HEK293 (cell line): ENCODE results near the gene ABHD8.
A peak's percentile ranks its signal among the peaks of the same experiment; 100 is the strongest.

Experiments used
- CTCF ChIA-PET: fragments of 350-600 bp; formaldehyde crosslinking; extraction: SDS; loops from one replicate; lab custom pipeline; 2021; ENCODE audit warnings: antibody characterized with exemption; lab: Yijun Ruan, JAX
- POLR2A ChIA-PET: fragments of 300-600 bp; formaldehyde crosslinking; extraction: SDS; loops from one replicate; lab custom pipeline; 2020; ENCODE audit warnings: antibody characterized with exemption, inconsistent platforms; lab: Yijun Ruan, JAX
- H3K27ac ChIP-seq: fragments of 200-500 bp; sonication (Bioruptor generic); 2 replicates; pipeline ENCODE4 v1.5.1; 2014; ENCODE audit warnings: low read depth, low read length, control low read depth, inconsistent platforms; ENCODE audit errors: extremely low read depth
- H3K36me3 ChIP-seq, 2 experiments: fragments of 200-500 bp in 1 of 2; sonication (Bioruptor generic) in 1 of 2; 1 replicate in 1 of 2; 2 replicates in 1 of 2; pipeline ENCODE4 v1.5.1; 2014 to 2017; ENCODE audit warnings: inconsistent platforms in 2 of 2, low read length in 2 of 2; ENCODE audit not compliant: control insufficient read depth in 2 of 2, insufficient read depth in 1 of 2
- H3K4me1 ChIP-seq: fragments of 200-500 bp; sonication (Bioruptor generic); 2 replicates; pipeline ENCODE4 v1.5.1; 2014; ENCODE audit warnings: mild to moderate bottlenecking, low read length, inconsistent platforms; ENCODE audit not compliant: control insufficient read depth, insufficient read depth
- H3K4me3 ChIP-seq: 2 replicates; pipeline ENCODE4 v1.5.1; 2011; ENCODE audit warnings: low read depth, mild to moderate bottlenecking, control low read depth, low read length, moderate library complexity
- H3K9me3 ChIP-seq: fragments of 200-500 bp; sonication (Bioruptor generic); 2 replicates; pipeline ENCODE4 v1.5.1; 2014; ENCODE audit warnings: low read depth, low read length, inconsistent platforms; ENCODE audit not compliant: control insufficient read depth, insufficient read depth
- BCL11A ChIP-seq: fragments of 450-650 bp; formaldehyde crosslinking; IDR thresholded peaks from 2 replicates; pipeline ENCODE4 v1.5.1; 2016; ENCODE audit warnings: low read depth, missing biosample characterization, missing genetic modification characterization
- FEZF1 ChIP-seq: fragments of 450-650 bp; formaldehyde crosslinking; IDR thresholded peaks from 2 replicates; pipeline ENCODE4 v1.5.1; 2016; ENCODE audit warnings: missing biosample characterization, missing genetic modification characterization
- HOXA7 ChIP-seq: sonication (generic); formaldehyde crosslinking; IDR thresholded peaks from 2 replicates; pipeline ENCODE4 v1.8.1; 2022; ENCODE audit warnings: missing genetic modification reagents, borderline replicate concordance
- OSR2 ChIP-seq: fragments of 450-650 bp; formaldehyde crosslinking; IDR thresholded peaks from 2 replicates; pipeline ENCODE4 v1.5.1; 2016; ENCODE audit warnings: missing biosample characterization, missing genetic modification characterization
- PRDM1 ChIP-seq: fragments of 450-650 bp; formaldehyde crosslinking; IDR thresholded peaks from 2 replicates; pipeline ENCODE4; 2016; ENCODE audit warnings: missing biosample characterization, missing genetic modification characterization
- TCF7L2 ChIP-seq: IDR thresholded peaks from 2 replicates; pipeline ENCODE4 v1.6.1; 2011; ENCODE audit warnings: low read depth, mild to moderate bottlenecking, inconsistent platforms, low read length, moderate library complexity, borderline replicate concordance
- TRIM28 ChIP-seq: IDR thresholded peaks from 2 replicates; pipeline ENCODE4 v1.6.1; 2011; ENCODE audit warnings: low read length, control low read depth, borderline replicate concordance
- YY2 ChIP-seq: fragments of 450-650 bp; formaldehyde crosslinking; IDR thresholded peaks from 2 replicates; pipeline ENCODE4 v1.5.1; 2016; ENCODE audit warnings: missing biosample characterization, missing genetic modification characterization
- ZNF132 ChIP-seq: fragments of 450-650 bp; formaldehyde crosslinking; IDR thresholded peaks from 2 replicates; pipeline ENCODE4 v1.5.1; 2017; ENCODE audit warnings: missing biosample characterization, missing genetic modification characterization, borderline replicate concordance
- ZNF146 ChIP-seq: fragments of 450-650 bp; formaldehyde crosslinking; IDR thresholded peaks from 2 replicates; pipeline ENCODE4 v1.5.1; 2016; ENCODE audit warnings: missing biosample characterization, missing genetic modification characterization
- ZNF324 ChIP-seq: fragments of 450-650 bp; formaldehyde crosslinking; IDR thresholded peaks from 2 replicates; pipeline ENCODE4 v1.5.1; 2016; ENCODE audit warnings: missing biosample characterization, missing genetic modification characterization
- ZNF510 ChIP-seq: fragments of 450-650 bp; formaldehyde crosslinking; IDR thresholded peaks from 2 replicates; pipeline ENCODE4 v1.5.1; 2018; ENCODE audit warnings: mild to moderate bottlenecking, missing genetic modification characterization, missing biosample characterization; ENCODE audit not compliant: insufficient replicate concordance
- ZNF530 ChIP-seq: fragments of 450-650 bp; formaldehyde crosslinking; IDR thresholded peaks from 2 replicates; pipeline ENCODE4 v1.5.1; 2016; ENCODE audit warnings: low read depth, missing biosample characterization, missing genetic modification characterization
- ZNF549 ChIP-seq: fragments of 450-650 bp; IDR thresholded peaks from 2 replicates; pipeline ENCODE4 v1.5.1; 2018; ENCODE audit warnings: missing biosample characterization, missing genetic modification characterization, mild to moderate bottlenecking, inconsistent platforms, moderate library complexity
- ZNF600 ChIP-seq: fragments of 450-650 bp; formaldehyde crosslinking; IDR thresholded peaks from 2 replicates; pipeline ENCODE4 v1.5.1; 2016; ENCODE audit warnings: missing biosample characterization, missing genetic modification characterization
- ZNF629 ChIP-seq: fragments of 450-650 bp; formaldehyde crosslinking; IDR thresholded peaks from 2 replicates; pipeline ENCODE4 v1.5.1; 2017; ENCODE audit warnings: missing biosample characterization, missing genetic modification characterization
- ZNF768 ChIP-seq: fragments of 450-650 bp; formaldehyde crosslinking; IDR thresholded peaks from 2 replicates; pipeline ENCODE4 v1.5.1; 2018; ENCODE audit warnings: missing biosample characterization, mild to moderate bottlenecking, missing genetic modification characterization
- ZNF792 ChIP-seq: fragments of 450-650 bp; formaldehyde crosslinking; IDR thresholded peaks from 2 replicates; pipeline ENCODE4 v1.5.1; 2016; ENCODE audit warnings: missing biosample characterization, missing genetic modification characterization
- ZSCAN16 ChIP-seq: fragments of 450-650 bp; formaldehyde crosslinking; IDR thresholded peaks from 2 replicates; pipeline ENCODE4 v1.5.1; 2016; ENCODE audit warnings: missing biosample characterization, missing genetic modification characterization
- ZSCAN23 ChIP-seq: fragments of 450-650 bp; formaldehyde crosslinking; IDR thresholded peaks from 2 replicates; pipeline ENCODE4 v1.5.1; 2016; ENCODE audit warnings: missing biosample characterization, missing genetic modification characterization
- TF ChIP-seq, protein P1 (sequence below): fragments of 450-650 bp; formaldehyde crosslinking; IDR thresholded peaks from 2 replicates; pipeline ENCODE4 v1.5.1; 2016; ENCODE audit warnings: missing biosample characterization, missing genetic modification characterization
- TF ChIP-seq, protein P2 (sequence below): fragments of 450-650 bp; formaldehyde crosslinking; IDR thresholded peaks from 2 replicates; pipeline ENCODE4 v1.5.1; 2016; ENCODE audit warnings: missing biosample characterization, missing genetic modification characterization
- TF ChIP-seq, protein P3 (sequence below): fragments of 450-650 bp; formaldehyde crosslinking; IDR thresholded peaks from 2 replicates; pipeline ENCODE4 v1.5.1; 2017; ENCODE audit warnings: missing biosample characterization, missing genetic modification characterization
- TF ChIP-seq, protein P4 (sequence below): fragments of 450-650 bp; formaldehyde crosslinking; IDR thresholded peaks from 2 replicates; pipeline ENCODE4 v1.5.1; 2016; ENCODE audit warnings: missing biosample characterization, missing genetic modification characterization
- TF ChIP-seq, protein P5 (sequence below): fragments of 450-650 bp; formaldehyde crosslinking; IDR thresholded peaks from 2 replicates; pipeline ENCODE4 v1.5.1; 2016; ENCODE audit warnings: missing biosample characterization, missing genetic modification characterization

Gene ABHD8

DNA sequence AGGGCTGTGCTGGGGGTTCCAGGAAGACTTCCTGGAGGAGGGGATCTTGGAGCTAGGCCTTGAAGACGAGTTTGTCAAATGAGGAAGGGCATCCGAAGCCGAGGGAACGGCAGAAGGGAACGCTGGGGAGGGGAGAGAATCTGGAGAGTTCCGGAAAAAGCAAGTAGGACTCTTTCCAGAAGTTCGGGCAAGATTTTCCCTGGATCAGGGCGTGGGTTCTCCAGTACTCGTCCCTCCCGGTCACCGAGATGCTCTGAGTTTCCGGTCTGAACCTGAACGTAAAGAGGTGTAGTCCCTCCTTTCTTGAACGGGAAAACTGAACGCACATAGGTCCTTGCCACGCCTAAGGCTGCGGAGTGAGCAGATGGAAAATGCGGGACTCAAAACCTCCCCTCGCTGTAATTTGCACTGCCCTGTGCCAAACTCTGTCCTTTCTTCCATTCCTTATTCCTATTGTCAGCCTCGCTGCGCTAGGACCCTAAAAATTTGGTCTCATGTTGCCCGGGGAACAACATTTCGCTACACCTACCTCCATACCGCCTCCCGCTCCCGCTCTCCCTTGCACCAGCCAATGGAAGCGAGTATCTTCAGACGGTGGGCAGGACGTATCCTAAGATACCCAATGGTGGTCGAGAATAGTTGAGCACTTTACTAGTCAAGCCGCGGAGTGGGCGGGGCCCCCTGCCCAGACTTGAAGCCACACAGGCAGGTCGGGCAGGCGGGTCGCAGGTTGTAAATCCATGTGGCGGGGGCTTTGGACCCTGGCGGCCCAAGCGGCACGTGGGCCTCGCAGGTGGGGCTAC lies 33.8 kb upstream of the ABHD8 start, which contains the start of gene GTPBP3:
TSS of gene GTPBP3 (plus strand) at position 682 of the 803 bp plus-strand sequence. CDS start at position 741, 59 bp downstream.
- Histone ChIP-seq H3K4me1 (peaks cover 8% of the 10 kb centered on the region), H3K36me3 (peaks cover 0 to 38% of the 10 kb centered on the region in 2 experiments; a peak in 2 of 3 replicates), H3K9me3 (no peaks in the 10 kb centered on the region), H3K27ac (peak within 1 kb of the TSS; percentile 63), H3K4me3 (peak within 1 kb of the TSS; percentile 74)
- POLR2A ChIA-PET, result interaction anchor here (1.2 to 7.6 kb wide), 2 partner anchors 19 to 28 kb away, joined by 5 to 64 read pairs; partner anchors contain the start of gene DDA1
- CTCF ChIA-PET, result interaction anchor here (0.6 to 1.6 kb wide), 5 partner anchors 24 to 160 kb away, joined by 3 to 5 read pairs (median 3); no protein-coding TSS in a partner anchor
- TF ChIP-seq TRIM28 (peak; percentile 97), ZNF600 (tag by site-specific recombination) (peak; percentile 100), FEZF1 (tag by site-specific recombination) (peak; percentile 97), PRDM1 (tag by site-specific recombination) (peak; percentile 56; the same call in 1 of the 2 replicates), ZSCAN16 (peak; percentile 9; the same call in 1 of the 2 replicates), TCF7L2 (peak; percentile 37; the same call in 1 of the 2 replicates), ZNF324 (tag by site-specific recombination) (peak; percentile 96), OSR2 (tag by site-specific recombination) (peak; percentile 55), ZNF549 (tag by site-specific recombination) (no peak), ZNF132 (tag by site-specific recombination) (no peak), ZSCAN23 (peak; percentile 82), ZNF146 (tag by site-specific recombination) (peak; percentile 74; the same call in 1 of the 2 replicates), YY2 (peak; percentile 100), ZNF792 (0 out of 2 replicates have a peak, but pooled peaks have one; percentile 18), ZNF629 (tag by site-specific recombination) (peak; percentile 89), BCL11A (tag by site-specific recombination) (no peak), ZNF768 (tag by site-specific recombination) (peak; percentile 71; the same call in 1 of the 2 replicates), HOXA7 (CRISPR knock-in tag) (no peak), ZNF530 (tag by site-specific recombination) (no peak), ZNF510 (tag by site-specific recombination) (no peak)
- TF ChIP-seq, protein P1, sequence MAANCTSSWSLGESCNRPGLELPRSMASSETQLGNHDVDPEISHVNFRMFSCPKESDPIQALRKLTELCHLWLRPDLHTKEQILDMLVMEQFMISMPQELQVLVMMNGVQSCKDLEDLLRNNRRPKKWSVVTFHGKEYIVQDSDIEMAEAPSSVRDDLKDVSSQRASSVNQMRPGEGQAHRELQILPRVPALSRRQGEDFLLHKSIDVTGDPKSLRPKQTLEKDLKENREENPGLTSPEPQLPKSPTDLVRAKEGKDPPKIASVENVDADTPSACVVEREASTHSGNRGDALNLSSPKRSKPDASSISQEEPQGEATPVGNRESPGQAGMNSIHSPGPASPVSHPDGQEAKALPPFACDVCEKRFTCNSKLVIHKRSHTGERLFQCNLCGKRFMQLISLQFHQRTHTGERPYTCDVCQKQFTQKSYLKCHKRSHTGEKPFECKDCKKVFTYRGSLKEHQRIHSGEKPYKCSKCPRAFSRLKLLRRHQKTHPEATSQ (tag by site-specific recombination), result peak; percentile 77
- TF ChIP-seq, protein P2, sequence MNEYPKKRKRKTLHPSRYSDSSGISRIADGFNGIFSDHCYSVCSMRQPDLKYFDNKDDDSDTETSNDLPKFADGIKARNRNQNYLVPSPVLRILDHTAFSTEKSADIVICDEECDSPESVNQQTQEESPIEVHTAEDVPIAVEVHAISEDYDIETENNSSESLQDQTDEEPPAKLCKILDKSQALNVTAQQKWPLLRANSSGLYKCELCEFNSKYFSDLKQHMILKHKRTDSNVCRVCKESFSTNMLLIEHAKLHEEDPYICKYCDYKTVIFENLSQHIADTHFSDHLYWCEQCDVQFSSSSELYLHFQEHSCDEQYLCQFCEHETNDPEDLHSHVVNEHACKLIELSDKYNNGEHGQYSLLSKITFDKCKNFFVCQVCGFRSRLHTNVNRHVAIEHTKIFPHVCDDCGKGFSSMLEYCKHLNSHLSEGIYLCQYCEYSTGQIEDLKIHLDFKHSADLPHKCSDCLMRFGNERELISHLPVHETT, result peak; percentile 99
- TF ChIP-seq, protein P3, sequence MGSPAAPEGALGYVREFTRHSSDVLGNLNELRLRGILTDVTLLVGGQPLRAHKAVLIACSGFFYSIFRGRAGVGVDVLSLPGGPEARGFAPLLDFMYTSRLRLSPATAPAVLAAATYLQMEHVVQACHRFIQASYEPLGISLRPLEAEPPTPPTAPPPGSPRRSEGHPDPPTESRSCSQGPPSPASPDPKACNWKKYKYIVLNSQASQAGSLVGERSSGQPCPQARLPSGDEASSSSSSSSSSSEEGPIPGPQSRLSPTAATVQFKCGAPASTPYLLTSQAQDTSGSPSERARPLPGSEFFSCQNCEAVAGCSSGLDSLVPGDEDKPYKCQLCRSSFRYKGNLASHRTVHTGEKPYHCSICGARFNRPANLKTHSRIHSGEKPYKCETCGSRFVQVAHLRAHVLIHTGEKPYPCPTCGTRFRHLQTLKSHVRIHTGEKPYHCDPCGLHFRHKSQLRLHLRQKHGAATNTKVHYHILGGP, result no peak; the same call in 1 of the 2 replicates
- TF ChIP-seq, protein P4, sequence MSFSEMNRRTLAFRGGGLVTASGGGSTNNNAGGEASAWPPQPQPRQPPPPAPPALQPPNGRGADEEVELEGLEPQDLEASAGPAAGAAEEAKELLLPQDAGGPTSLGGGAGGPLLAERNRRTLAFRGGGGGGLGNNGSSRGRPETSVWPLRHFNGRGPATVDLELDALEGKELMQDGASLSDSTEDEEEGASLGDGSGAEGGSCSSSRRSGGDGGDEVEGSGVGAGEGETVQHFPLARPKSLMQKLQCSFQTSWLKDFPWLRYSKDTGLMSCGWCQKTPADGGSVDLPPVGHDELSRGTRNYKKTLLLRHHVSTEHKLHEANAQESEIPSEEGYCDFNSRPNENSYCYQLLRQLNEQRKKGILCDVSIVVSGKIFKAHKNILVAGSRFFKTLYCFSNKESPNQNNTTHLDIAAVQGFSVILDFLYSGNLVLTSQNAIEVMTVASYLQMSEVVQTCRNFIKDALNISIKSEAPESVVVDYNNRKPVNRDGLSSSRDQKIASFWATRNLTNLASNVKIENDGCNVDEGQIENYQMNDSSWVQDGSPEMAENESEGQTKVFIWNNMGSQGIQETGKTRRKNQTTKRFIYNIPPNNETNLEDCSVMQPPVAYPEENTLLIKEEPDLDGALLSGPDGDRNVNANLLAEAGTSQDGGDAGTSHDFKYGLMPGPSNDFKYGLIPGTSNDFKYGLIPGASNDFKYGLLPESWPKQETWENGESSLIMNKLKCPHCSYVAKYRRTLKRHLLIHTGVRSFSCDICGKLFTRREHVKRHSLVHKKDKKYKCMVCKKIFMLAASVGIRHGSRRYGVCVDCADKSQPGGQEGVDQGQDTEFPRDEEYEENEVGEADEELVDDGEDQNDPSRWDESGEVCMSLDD (tag by site-specific recombination), result peak; percentile 64; the same call in 1 of the 2 replicates
- TF ChIP-seq, protein P5, sequence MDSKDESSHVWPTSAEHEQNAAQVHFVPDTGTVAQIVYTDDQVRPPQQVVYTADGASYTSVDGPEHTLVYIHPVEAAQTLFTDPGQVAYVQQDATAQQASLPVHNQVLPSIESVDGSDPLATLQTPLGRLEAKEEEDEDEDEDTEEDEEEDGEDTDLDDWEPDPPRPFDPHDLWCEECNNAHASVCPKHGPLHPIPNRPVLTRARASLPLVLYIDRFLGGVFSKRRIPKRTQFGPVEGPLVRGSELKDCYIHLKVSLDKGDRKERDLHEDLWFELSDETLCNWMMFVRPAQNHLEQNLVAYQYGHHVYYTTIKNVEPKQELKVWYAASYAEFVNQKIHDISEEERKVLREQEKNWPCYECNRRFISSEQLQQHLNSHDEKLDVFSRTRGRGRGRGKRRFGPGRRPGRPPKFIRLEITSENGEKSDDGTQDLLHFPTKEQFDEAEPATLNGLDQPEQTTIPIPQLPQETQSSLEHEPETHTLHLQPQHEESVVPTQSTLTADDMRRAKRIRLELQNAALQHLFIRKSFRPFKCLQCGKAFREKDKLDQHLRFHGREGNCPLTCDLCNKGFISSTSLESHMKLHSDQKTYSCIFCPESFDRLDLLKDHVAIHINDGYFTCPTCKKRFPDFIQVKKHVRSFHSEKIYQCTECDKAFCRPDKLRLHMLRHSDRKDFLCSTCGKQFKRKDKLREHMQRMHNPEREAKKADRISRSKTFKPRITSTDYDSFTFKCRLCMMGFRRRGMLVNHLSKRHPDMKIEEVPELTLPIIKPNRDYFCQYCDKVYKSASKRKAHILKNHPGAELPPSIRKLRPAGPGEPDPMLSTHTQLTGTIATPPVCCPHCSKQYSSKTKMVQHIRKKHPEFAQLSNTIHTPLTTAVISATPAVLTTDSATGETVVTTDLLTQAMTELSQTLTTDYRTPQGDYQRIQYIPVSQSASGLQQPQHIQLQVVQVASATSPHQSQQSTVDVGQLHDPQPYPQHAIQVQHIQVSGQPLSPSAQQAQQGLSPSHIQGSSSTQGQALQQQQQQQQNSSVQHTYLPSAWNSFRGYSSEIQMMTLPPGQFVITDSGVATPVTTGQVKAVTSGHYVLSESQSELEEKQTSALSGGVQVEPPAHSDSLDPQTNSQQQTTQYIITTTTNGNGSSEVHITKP (tag by site-specific recombination), result peak; percentile 88
